Camera-type eye (tissue), 1 donor: ENCODE data around the gene WWC1. TPM values are rescaled to one million over a fixed set of nuclear protein-coding genes. Genes with fewer than 3 reads are reported as not detected.

Experiments used
- total RNA-seq: library from RNA; depleted of rRNA; stranded (reverse); fragments of >200 nt; gene quantifications from one replicate; pipeline ENCODE4 v1.2.3, GENCODE V29; 2014

WWC1 gene
- 37.3 TPM for total RNA-seq

DNA sequence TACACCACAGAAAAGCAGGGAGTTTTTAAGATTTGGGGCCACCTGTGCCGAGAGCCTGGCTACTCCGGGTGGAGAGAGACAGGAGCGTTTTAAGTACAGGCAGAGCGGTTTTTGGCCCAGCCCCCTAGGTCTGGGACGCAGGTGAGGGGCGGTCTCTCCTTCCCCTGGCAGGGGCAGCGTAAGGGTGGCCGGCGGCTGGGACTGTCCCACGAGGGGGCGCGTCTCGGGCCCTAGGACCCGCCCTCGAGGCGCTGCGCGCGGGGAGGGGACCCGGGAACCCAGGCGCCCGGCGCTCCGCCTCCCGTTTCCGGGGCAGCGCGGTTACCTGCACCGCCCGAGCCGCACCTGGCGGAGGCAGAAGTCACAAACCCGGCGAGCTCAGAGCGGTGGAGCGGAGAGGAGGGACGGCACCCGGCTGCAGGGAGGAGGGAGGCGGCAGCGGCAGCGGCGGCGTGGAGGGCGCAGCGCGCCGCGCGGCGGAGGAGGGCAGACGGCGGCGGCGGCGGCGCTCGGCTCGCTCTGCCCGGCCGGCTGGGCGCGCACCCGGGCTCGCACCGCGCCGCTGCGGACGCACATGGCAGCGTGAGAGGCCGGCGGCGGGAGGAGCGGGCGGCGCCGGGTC is at the start of gene WWC1:
Gene WWC1 (plus strand): TSS at position 304 of the 622 bp plus-strand sequence. CDS start 508 bp downstream, outside the sequence.

DNA sequence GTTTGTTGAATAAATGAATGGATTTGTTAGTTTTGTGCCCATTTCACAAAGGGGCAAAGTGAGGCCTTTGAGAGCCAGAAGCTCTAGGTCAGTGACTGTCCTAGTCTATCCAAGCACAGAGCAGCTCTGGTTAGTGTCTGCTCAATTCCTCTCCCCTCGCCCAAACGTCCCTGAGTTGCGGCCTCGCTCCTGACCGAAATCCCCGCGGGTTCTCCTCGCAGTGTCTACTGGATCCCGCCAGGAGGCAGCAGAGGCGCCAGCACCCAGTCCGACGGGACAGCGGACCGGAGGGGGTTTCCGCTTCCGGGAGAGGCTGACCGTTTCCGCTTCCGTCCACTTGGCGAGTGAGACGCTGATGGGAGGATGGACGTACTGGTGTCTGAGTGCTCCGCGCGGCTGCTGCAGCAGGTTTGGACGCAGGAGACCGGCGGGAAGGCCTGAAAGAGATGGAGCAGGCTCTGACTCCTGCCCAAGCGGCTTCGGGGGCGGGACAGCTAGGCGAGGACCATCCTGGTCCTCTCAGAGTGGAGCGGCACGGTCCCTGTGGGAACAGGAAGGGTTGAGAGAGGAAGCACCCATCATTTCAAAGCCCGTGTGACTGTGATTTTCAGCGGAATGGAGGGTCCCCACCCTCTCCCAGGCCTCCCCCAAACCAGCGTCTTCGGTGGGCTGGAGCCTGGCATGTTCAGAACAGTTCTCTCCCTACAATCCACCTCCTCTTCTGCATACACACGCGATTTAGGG is 194.9 kb downstream of the WWC1 start, which contains the start of gene RARS1:
Gene RARS1 (plus strand): TSS at position 336 of the 744 bp plus-strand sequence. CDS start 28 bp downstream, at position 364.

Other genes with a start within 250 kb of the WWC1 start
- gene RARS1, start 194.8 kb downstream of the WWC1 start, total RNA-seq, result 159 TPM
- gene FBLL1, start 237.7 kb downstream of the WWC1 start, total RNA-seq, result 15.7 TPM